LoVo (cell line): Measurements from ENCODE around the gene SERPINA10.
"Not testable (repeated sequence)": the region's sequence is repeated elsewhere in the genome, so short reads cannot be mapped to it uniquely, and the experiment has no call there.

ENCODE experiments used
- DNase-seq: peaks from one replicate; pipeline ENCODE4 v3.0.0-alpha.2; 2016; ENCODE audit warnings: low spot score

The SERPINA10 gene

DNA sequence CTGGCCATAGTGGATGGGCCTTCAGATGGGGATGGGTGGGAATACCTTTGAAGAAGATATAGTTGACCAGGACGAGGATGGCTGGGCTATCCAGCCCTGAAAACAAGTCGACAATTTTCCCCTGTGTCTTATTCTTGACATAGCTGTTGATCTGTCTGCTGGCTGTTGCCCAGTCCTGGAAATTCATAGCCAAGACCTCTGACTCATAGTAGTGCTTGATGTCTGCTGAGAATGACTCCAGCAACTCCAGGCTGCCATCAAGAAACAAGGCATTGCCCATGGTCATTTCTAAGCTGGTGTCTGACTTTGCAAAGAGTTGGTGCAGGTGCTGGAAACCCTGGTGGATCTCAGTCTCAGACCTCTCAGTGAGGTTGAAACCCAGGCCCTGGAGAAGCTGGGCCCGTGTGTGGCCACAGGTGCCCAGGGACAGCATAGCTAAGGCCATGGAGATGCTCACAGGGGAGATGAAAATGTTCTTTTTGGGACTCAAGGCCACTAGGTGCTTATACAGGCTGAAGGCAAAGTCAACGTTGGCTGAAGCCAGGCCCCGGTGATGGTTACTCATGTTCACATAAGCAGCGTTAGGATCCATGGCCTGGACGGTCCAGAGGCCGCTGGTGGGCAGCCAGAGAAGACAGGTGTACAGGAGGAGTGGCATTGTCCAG is 21.1 kb upstream of the SERPINA10 start:
- no peak for DNase-seq

DNA sequence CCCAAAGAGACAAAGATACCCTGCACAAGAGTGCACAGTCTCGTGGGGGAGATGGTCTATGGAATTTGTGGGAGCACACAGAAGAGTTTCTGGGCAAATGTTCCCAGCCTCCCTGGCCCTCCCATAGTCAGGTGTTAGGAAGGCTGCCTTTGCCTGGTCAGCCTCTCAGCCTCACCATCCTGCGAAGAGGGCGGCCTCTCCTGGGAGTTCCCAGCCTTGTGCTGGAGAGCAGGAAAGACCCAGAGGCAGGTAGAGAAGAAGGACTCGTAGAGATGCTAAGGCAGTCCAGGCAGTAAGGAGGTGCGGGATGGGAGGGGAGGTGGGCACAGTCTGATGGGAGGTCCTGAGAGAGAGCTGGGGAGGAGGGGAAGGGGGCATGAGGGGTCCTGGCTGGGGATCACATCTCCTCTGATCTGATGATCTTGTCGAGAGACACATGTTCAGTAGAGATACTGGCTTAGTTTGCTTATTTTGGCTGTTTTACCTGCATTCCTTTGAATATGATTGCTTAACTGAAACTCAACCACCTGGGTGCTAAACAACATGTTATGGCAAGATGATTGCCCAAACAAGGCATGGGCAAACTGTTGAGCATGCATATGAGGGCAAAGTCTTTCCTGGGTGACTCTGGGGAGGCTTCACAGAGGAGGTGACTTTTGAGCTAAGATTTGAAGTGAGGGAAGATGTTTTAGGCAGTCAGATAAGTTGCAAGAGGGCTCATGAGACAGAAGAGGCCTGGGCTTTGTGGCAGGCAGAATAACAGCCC is 19.6 kb upstream of the SERPINA10 start:
- DNase-seq: no peak

DNA sequence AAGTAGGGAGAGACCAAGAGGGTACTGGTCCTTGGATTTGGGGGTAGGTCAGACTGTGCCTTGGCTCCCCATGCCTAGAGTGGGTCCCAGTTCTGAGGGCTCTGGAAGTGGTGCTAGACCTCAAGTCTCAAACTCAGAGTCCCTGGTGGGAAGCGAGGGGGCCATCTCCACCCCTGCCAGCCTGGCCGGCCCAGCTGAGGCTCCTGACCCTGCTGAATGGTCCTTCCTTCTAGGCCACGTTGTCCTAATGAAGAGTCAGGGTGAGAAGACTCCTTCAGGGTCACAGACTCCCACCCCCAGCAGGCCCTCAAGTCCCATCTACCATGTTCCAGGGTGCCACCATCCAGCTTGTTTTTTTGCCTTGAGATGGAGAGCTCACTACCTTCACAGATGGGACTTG is 17.2 kb upstream of the SERPINA10 start:
- no peak for DNase-seq

DNA sequence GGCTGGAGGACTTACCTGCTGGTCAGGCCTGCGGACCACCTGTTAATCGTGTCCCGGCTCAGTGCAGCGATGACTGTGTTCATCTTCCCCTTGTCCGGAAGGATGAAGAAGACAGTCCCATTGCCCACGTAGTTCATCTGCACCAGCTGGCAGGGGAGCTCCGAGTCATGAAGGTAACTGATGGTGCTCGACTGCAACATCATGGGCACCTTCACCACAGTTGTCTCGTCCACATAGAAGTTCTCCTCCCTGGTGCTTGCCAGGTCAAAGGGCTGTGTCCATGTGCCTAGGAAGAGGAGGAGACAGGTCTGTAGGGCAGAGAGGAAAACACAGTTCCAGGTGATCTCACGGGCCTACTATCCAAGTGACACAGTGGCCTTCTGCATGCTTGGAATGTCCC is 16.7 kb upstream of the SERPINA10 start:
- no peak for DNase-seq

DNA sequence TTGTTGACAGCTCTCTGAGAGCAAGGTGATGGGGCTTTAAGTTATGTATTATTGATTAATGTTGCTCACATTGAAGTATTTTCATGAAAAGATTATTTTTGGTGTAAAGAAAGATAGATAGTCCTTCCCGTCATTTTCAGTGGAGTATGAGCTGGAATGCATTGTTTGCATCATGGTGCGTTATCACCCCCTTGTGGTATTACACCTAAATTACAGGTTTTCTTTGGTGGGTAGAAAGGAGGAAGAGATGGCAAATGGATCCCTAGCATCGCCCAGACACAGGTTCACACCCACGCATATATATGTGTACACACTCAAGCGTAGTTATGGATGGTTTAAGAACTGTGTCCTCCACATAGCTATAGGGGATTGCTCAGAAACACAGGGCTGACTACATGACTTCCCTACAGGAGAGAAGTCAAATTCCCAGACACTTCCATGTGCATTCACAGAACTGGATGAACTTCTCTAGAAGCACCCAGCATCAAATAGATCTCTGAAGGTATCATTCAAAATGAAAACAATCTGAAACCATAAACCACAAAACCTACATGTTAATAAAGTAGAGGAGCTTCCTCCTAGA is 14.4 kb upstream of the SERPINA10 start:
- DNase-seq: no peak

DNA sequence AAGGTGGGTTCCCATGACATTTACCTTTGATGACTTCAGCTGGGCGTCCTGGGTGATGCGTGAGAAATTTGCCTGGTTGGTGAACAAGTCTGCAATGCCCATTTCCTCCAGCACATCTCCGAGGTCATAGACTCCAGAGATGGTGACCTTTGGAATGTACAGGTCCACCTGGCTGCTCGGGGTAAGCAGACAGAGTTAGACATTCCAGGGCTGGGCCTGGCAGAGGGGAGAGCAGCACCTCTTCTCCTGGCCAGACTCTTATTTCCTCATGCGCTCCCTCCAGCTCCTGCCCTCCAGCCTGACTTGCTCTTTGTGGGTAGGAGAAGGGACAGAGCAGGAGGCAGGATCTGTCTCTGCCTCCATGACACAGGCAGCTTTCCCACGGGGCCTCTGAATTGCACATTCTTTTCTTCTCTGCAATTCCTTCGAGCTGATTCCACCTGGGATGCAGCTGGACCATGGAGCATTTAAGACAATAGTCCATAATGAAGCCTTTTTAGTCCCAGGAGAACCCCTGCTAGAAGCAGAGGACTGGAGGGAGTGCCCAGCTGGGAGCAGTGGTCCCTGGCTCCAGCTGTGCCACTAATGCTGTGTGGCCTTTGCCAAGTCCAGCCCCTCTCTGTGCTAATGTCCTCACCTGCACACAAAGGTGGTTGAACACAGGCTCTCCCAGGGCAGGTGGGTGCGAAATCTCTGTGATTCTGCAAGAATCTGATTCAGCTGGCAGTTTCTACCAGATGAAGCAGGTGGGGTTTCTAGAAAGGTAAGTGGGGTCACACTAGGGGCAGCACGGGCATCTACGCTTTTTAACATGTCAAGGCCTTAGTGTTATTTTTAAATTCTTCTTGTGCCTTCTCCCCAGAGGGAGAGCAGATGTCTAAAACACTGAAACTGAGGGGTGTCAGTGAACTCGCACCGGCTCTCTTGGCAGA is 13.2 kb upstream of the SERPINA10 start:
- no peak for DNase-seq

DNA sequence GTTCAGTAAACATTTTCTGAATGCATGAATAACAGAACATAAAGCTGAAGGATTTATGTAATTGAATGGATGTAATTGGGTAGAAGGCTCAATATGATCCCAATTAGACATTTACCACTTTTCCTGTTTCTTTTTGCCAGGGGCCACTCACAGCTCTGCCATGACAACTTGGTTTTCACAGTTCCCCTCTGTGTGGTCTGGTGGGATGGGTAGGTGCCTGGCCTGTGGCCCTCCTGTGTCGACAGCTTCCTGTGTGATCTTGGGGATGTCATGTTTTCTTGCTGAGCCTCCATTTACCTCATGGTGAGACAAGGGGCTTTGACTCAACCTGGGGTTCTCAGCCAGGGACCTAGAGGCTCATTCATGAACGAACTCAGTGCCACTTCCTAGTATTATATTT is 12.6 kb upstream of the SERPINA10 start:
- no peak for DNase-seq

DNA sequence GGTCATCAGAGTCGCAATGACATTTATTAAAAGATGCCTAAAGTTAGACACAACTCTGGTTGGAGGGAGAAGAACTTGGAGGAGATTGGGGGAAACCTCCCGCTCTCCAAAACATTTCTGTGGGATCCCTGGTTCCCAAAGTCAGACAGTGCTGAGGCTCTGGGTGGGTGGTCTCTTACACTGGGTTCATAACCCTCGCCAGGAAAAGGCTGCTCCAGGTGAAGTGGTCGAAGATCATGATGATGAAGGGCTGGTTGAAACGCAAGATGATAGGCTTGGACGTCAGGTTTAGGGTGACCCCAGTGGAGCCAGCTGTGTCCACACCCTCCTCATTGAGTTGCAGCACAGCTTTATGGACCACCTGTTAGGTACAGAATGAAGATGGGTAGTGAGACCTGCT is 11.2 kb upstream of the SERPINA10 start:
- no peak for DNase-seq

DNA sequence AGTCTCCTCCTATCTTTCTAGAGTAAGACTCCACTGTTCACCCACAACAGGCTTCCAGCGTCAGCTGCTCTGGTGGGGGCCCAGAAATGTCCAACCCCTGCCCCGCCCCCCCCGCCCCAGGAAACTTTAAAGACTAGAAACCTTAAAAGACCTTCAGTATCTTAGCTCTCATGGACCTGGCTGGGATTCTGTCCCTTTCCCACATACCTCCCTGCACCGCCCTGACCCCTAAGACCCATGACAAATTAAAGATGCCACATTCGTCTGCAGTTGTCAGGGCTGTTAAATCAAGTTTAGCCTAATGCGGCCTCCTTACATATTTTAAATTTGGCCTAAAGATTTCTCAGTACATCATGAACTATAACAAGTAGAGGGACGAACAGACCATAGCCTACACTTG is 10.0 kb upstream of the SERPINA10 start:
- no peak for DNase-seq

DNA sequence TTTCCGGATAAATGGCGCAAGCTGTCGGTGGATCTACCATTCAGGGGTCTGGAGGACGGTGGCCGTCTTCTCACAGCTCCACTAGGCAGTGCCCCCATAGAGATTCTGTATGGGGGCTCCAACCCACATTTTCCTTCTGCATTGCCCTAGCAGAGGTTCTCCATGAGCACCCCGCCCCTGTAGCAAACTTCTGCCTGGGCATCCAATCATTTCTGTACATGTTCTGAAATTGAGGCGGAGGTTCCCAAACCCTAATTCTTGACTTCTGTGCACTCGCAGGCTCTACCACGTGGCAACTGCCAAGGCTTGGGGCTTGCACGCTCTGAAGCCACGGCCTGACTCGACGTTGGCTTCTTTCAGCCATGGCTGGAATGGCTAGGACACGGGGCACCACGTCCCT is 5.1 kb upstream of the SERPINA10 start:
- DNase-seq: no peak

DNA sequence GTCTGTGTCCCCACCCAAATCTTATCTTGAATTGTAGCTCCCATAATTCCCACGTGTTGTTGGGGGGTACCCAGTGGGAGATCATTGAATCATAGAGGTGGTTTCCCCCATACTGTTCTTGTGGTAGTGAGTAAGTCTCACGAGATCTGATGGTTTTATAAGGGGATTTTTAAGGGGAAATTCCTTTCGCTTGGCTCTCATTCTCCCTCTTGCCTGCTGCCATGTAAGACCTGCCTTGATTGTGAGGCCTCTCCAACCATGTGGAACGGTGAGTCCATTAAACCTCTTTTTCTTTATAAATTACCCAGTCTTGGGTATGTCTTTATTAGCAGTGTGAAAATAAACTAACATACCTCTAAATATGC is 3.1 kb upstream of the SERPINA10 start:
- not testable (repeated sequence) for DNase-seq

DNA sequence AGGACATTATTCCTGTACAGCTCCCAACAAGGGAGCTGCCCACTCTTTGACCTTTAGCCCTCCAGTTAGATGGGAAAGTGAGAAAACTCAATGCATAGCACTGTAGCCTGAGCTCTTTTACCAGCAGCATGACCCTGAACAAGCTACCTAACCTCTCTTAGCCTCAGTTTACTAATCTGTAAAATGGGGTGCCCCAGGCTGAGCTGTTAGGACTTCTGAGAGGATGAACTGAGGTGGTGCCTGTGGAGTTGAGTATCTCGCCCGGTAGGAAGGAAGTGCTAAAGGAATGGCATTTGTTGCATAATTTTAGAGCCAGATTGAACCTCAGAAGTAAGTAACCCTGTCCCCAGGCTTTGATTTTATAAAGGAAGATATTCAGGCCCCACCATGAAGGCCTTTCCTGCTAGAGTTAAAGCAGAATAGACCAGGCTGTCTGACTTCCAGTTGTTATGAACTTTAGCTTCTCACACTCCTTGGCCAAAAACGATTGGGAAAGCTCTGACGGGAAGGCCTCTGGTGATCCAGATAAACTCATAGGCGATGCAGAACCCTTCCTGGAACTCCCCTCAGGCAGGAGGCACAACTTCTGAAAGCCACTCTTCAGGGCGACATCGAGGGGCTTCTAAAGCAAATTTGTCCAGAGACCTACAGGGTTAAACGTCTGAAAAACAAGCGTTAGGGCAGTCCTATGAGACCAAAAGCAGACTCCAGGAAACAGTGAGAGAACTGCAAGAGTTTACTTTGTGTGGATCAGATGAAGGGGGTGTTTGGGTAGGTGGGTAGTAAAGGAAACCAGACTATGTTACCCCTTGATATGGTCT is 2.5 kb upstream of the SERPINA10 start:
- DNase-seq: no peak

DNA sequence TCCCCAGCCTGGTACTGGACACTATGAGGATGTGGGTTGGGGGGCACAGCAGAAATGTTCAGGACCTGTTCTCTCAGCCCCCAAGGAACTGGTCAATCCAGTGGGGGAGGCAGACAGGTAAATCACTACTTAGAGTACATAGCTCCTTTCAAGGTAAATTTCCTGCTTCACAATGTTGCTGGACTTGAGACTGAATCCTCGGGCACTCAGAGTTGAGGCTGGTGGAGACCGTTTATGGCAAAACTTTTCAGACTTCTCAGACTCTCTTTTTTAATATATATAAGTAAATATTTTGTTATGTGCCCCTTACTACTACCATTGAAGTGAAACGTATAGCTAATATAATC is 483 bp upstream of the SERPINA10 start:
- DNase-seq: no peak

DNA sequence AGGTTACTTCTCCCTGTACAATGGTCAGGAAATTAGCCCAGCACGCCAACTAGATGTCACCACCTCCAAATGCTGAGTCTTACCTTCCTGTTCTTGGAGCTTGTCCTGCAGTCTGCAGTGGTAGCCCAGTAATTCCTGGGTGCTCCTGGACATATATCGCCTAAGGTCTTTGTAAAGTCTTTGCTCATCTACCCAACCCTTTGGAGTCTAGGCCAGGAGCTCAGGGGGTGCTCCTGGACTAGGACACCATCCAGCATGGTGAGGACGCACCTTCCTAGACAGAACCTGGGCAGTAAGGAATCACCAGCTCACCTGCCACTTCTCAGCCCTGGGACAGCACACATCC is 569 bp downstream of the SERPINA10 start:
- no peak for DNase-seq

DNA sequence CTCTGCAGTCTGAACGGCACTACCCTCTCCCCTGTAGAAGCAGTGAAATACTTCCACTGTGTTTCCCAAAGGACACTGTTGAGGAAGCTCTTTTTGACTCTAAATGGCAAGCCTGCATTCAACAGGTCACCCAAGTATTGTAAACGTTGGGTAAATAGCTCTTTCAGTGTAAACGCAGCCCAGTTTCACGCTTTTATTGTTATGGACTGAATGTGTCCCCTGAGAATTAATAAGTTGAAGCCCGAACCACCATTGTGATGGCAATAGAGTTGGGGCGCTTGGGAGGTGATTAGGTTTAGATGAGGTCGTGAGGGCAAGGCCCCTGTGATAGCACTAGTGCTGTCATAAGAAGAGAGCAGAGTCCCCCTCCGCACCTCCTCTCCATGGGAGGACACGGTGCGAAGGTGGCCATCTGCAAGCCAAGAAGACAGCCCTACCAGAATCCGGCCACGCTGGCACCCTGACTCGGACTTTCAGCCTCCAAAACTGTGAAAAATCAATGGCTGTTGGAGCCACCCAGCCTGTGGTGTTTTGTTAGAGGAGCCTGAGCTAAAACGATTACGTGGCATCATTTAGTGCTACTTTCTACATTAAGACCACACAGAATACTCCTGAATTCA is 1.1 kb downstream of the SERPINA10 start:
- DNase-seq: no peak

DNA sequence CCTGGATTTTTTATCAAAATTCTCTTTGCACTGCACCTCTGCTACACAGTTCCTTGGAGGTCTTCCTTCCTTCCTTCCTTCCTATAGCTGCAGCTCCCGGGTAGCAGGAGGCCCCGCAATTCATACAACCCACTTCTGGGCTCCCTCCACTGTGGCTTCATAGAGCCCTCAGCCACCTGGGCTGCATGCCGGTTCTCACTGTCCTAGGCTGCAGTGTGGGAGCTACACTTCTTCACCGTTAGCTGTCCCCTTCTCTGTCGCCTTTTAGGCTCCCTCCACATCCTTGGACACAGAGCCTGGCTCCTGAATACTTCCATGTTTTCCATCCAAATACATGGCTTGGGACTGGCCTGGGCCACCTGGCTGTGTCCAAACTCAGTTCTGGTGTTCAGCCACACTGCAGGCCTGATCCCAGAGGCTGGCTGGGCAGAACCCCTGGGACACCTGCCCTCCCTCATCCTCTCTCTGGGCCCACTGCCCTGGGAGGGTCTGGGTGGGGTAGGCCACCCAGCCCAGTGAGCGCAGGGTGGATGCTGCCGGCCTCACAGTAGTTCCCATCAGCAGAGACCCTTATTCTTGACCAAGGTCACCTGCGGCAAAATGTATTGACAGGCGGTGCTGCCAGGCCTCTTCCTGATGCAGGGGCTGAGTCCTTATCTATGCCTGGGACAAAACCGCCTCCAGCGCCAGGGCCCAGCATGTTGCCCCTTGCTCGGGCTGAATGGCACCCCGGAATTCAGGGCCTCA is 1.7 kb downstream of the SERPINA10 start:
- no peak for DNase-seq

DNA sequence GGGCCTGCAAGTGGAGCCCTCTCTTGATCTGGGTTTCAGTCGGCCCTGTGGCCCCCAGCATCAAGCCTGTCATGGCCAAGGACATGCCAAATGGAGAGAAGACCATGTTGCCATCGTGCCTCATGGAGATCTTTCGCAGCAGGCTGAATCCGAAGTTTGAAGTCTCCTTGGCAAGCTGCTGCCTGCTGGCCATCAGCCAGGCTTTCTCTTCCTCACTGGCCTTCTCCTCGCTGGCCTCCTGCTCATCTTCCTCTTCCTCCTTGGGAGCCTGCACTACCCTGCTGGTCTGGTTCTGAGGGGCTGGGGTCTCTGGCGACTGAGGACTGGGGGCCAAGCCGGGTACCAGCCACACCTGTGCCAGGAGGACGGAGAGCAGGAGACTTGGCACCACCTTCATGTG is 2.9 kb downstream of the SERPINA10 start:
- DNase-seq: no peak

DNA sequence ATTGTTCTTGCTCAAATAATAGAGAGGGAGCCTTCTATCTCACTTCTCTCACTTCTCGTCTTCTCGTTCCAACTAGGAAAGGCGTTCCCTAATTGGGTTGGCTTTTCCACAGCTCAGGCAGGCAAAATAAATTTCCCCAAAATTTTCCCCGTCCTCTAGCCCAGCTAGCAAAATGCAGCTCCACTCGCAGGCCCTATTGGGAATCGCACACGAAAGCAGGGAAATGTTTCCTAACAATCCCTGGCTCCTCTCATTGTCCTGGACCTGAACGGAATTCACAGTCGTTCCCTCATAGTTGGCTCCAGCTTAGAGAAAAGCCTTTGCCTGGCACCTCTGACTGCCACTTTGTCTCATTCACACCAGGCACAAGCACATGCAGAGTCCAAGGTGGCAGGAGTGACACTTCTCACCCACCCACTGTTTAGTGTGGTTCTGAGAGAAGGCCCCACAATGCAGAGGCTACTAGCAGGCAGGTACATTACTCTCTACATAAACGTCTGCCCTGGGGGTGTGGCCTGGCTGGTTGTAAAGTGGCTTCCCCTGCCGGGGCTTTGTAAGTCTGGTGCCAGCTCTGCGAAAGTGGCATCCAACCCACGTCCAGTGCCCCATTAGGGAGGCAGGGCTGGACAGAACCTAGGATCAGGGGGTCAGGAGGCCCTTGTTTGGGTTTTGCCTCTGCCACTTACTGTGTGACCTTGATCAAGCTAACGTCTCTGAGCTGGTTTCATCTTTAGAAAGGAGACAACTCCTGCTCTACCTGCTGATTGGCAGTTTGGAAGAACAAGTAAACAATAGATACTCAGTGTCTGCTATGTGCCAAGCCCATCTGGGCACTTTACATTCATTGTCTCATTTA is 4.2 kb downstream of the SERPINA10 start:
- no peak for DNase-seq

DNA sequence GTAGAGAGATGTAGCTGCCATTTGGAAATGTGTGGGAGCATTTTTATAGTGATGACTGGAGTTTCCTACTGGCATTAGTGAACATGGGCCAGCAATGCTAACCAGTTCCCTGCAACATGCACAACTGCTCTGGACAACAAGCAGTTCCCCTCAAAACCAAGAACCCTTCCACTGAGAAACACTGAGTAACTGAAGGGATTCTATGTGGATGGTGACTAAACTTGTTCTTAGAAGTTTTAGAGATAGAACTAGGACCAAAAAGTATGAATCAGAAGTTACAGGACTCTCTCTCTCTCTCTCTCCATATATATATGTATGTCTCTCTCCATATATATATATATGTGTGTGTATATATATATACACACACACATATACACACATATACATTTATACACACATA is 7.9 kb downstream of the SERPINA10 start:
- no peak for DNase-seq

DNA sequence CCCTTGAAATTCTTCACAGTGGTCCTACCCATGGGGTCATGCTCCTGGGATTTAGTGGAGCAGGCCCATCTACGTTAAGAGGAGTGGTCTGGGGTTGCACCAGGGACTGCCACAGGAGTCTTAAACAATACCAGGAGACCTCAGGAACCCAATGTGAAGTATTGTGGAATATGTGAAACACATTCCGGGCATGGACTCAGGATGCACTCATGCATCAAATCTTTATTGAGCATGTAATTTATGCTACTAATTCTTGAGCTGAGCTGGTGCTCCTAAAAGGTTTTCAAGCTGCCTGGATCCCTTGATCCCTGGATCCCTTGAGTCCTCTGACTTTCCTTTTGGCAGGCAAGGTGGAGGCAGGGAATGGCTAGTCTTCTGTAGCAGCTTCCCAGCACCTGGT is 8.8 kb downstream of the SERPINA10 start:
- no peak for DNase-seq
